ENCODE data around the gene CIART. TPM values are rescaled to one million over a fixed set of nuclear protein-coding genes. Genes with fewer than 3 reads are reported as not detected.
"Not testable (repeated sequence)": the region's sequence is repeated elsewhere in the genome, so short reads cannot be mapped to it uniquely, and the experiment has no call there.

The CIART gene
- total RNA-seq, 1 experiment from 2014 or later: not detected

- no peak for DNase-seq (ENCODE audit: low read depth)
These were observed 27.6 kb downstream of the CIART start for GRCh38 chr1:150309758-150310508.

- DNase-seq (ENCODE audit: low read depth): no peak
These were observed 29.4 kb downstream of the CIART start for GRCh38 chr1:150311762-150312161.

- not testable (repeated sequence) for DNase-seq (ENCODE audit: low read depth)
These were observed 32.3 kb downstream of the CIART start for GRCh38 chr1:150314691-150315090.

- no peak for DNase-seq (ENCODE audit: low read depth)
These were observed 38.3 kb downstream of the CIART start for GRCh38 chr1:150320667-150320978.

GRCh38 chr1:150321826-150322166 lies 39.4 kb downstream of the CIART start:
- no peak for DNase-seq (ENCODE audit: low read depth)

GRCh38 chr1:150322310-150322709 lies 40.0 kb downstream of the CIART start:
- no peak for DNase-seq (ENCODE audit: low read depth)

DNA sequence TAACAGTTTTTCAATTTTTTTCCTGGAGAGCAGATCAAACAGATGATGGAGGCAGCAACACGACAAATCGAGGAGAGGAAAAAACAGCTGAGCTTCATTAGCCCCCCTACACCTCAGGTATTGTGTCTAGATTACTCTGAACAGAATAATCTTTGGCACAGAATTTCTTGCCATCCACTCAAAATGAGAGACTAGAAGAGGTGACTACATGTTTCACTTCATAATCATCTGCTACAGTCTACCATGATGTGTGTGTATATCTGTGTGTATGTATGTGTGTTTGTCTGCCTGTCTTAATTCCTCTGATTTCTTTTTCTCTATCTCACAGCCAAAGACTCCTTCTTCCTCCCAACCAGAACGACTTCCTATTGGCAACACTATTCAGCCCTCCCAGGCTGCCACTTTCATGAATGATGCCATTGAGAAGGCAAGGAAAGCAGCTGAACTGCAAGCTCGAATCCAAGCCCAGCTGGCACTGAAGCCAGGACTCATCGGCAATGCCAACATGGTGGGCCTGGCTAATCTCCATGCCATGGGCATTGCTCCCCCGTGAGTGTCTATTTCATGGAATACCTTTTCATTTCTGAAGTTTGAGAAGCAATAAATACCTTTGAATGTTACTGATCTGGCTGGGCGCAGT lies 50.4 kb downstream of the CIART start:
- DNase-seq (ENCODE audit: low read depth): no peak

Other genes starting within 250 kb of the CIART start
- 48.5 and 53.0 TPM in 2 replicates for gene VPS45, start 214.8 kb upstream of the CIART start, total RNA-seq (2014; rRNA removed; shearing (Covaris generic))
- 66.9 and 75.8 TPM in 2 replicates for gene PLEKHO1, start 132.6 kb upstream of the CIART start, total RNA-seq (2014; rRNA removed; shearing (Covaris generic))
- gene ANP32E, start 46.4 kb upstream of the CIART start, total RNA-seq (2014; rRNA removed; shearing (Covaris generic)): 105 and 118 TPM in 2 replicates
- not detected in 2 replicates for gene CA14, start 24.8 kb upstream of the CIART start, total RNA-seq (2014; rRNA removed; shearing (Covaris generic))
- 102 and 125 TPM in 2 replicates for gene APH1A, start 13.5 kb upstream of the CIART start, total RNA-seq (2014; rRNA removed; shearing (Covaris generic))
- 0.40 and 1.5 TPM in 2 replicates for gene C1orf54, start 9.8 kb upstream of the CIART start, total RNA-seq (2014; rRNA removed; shearing (Covaris generic))
- 77.0 and 92.7 TPM in 2 replicates for gene MRPS21, start 11.3 kb downstream of the CIART start, total RNA-seq (2014; rRNA removed; shearing (Covaris generic))
- gene PRPF3, start 39.0 kb downstream of the CIART start, total RNA-seq (2014; rRNA removed; shearing (Covaris generic)): 58.7 and 72.8 TPM in 2 replicates
- gene RPRD2, start 81.6 kb downstream of the CIART start, total RNA-seq (2014; rRNA removed; shearing (Covaris generic)): 8.5 and 9.2 TPM in 2 replicates
- 17.8 and 21.8 TPM in 2 replicates for gene TARS2, start 204.9 kb downstream of the CIART start, total RNA-seq (2014; rRNA removed; shearing (Covaris generic))
- 13.8 and 15.4 TPM in 2 replicates for gene ECM1, start 225.6 kb downstream of the CIART start, total RNA-seq (2014; rRNA removed; shearing (Covaris generic))
- not detected in 2 replicates for gene FALEC, start 233.2 kb downstream of the CIART start, total RNA-seq (2014; rRNA removed; shearing (Covaris generic))

Measured in Daoy (cell line).